K562 (cell line): Measurements from ENCODE around the gene LCLAT1. TPM values are rescaled to one million over a fixed set of nuclear protein-coding genes. Genes with fewer than 3 reads are reported as not detected.

Experiments
- ATAC-seq: fragments of 200-7000 bp; cut with Tn5 transposase; 3 replicates; pipeline ENCODE4 v1.9.1; 2020; ENCODE audit warnings: moderate library complexity
- BruUV-seq: library from RNA; stranded (reverse); fragments of 400-500 nt; replicated peaks from 2 replicates; lab custom pipeline; 2021; lab: Mats Ljungman, UMichigan
- CTCF ChIA-PET: fragments of 300-600 bp; formaldehyde crosslinking; extraction: SDS; loops from one replicate; lab custom pipeline; 2021; ENCODE audit warnings: low intra/inter-chr PET ratio; lab: Yijun Ruan, JAX
- POLR2A ChIA-PET: fragments of 300-600, 350-650 bp; sonication (Branson Sonifier 250); formaldehyde crosslinking; extraction: SDS; loops from one replicate; lab custom pipeline; 2021; ENCODE audit warnings: antibody characterized with exemption, inconsistent platforms; lab: Yijun Ruan, JAX
- DNase-seq, 4 experiments: peaks; one replicate each; pipeline versions ENCODE4 v3.0.0 to v3.0.0-alpha.2; 2011 to 2018; ENCODE audit warnings: low spot score in 3 of 4, mixed read lengths in 3 of 4; ENCODE audit errors: extremely low read depth in 1 of 4
- FAIRE-seq: peaks from 2 replicates; lab custom pipeline; 2011; peaks lifted over from hg19 to GRCh38; lab: Jason Lieb, UNC
- H2AFZ ChIP-seq: 2 replicates; pipeline ENCODE4 v1.6.0; 2011; ENCODE audit warnings: low read depth, low read length, control low read depth, inconsistent platforms
- H3K27ac ChIP-seq: fragments of 200-600 bp; 3 replicates; pipeline ENCODE4 v1.8.0; 2011; ENCODE audit warnings: low read depth, mild to moderate bottlenecking, control low read depth, inconsistent platforms, low read length, moderate library complexity, mixed read lengths; ENCODE audit errors: extremely low read depth
- H3K27me3 ChIP-seq, 2 experiments: fragments of 300-600 bp in 1 of 2; 2 replicates in 1 of 2; 3 replicates in 1 of 2; pipeline versions ENCODE4 v1.6.0 to v1.8.0; 2011; ENCODE audit warnings: inconsistent platforms in 2 of 2, low read length in 2 of 2, mild to moderate bottlenecking in 1 of 2, mixed read lengths in 1 of 2, moderate library complexity in 1 of 2; ENCODE audit not compliant: control insufficient read depth in 2 of 2, insufficient read depth in 2 of 2
- H3K36me3 ChIP-seq: fragments of 300-600 bp; 3 replicates; pipeline ENCODE4 v1.8.0; 2011; ENCODE audit warnings: mild to moderate bottlenecking, low read length, inconsistent platforms; ENCODE audit not compliant: control insufficient read depth, insufficient read depth
- H3K4me1 ChIP-seq, 2 experiments: fragments of 200-600 bp in 1 of 2; replicated peaks in 1 of 2; 2 replicates in 1 of 2; 3 replicates in 1 of 2; pipeline versions ENCODE4 v1.5.1 to v1.8.0; 2011; ENCODE audit warnings: inconsistent platforms in 2 of 2, low read length in 2 of 2, mild to moderate bottlenecking in 1 of 2, mixed read lengths in 1 of 2, moderate library complexity in 1 of 2; ENCODE audit not compliant: control insufficient read depth in 2 of 2, insufficient read depth in 2 of 2
- H3K4me2 ChIP-seq: 2 replicates; pipeline ENCODE4 v1.6.1; 2011; ENCODE audit warnings: low read length, control low read depth, inconsistent platforms, mixed read lengths; ENCODE audit not compliant: insufficient read depth
- H3K4me3 ChIP-seq: fragments of 200-600 bp; sonication (generic), shearing (Covaris generic); 2 replicates; pipeline ENCODE4 v1.5.1; 2016; ENCODE audit warnings: control low read depth, inconsistent platforms
- H3K79me2 ChIP-seq: fragments of 200-600 bp; 3 replicates; pipeline ENCODE4 v1.8.0; 2011; ENCODE audit warnings: low read length, inconsistent platforms; ENCODE audit not compliant: control insufficient read depth, insufficient read depth
- H3K9ac ChIP-seq, 2 experiments: 2 replicates each; pipeline versions ENCODE4 v1.6.0 to v1.6.1; 2011; ENCODE audit warnings: low read depth in 2 of 2, low read length in 2 of 2, control low read depth in 1 of 2, inconsistent platforms in 1 of 2, mild to moderate bottlenecking in 1 of 2, mixed read lengths in 1 of 2; ENCODE audit not compliant: insufficient read depth in 1 of 2
- H3K9me1 ChIP-seq: one replicate; pipeline ENCODE4 v1.6.0; 2011; ENCODE audit warnings: inconsistent platforms, mild to moderate bottlenecking, low read length, moderate library complexity; ENCODE audit not compliant: control insufficient read depth, insufficient read depth
- H3K9me3 ChIP-seq: replicated peaks from 2 replicates; pipeline ENCODE4 v1.5.1; 2011; ENCODE audit warnings: low read depth, low read length, inconsistent platforms; ENCODE audit not compliant: control insufficient read depth, insufficient read depth
- H4K20me1 ChIP-seq: replicated peaks from 2 replicates; pipeline ENCODE4 v1.6.1; 2011; ENCODE audit warnings: low read length, inconsistent platforms, mixed read lengths; ENCODE audit not compliant: control insufficient read depth, insufficient read depth
- KLF6 ChIP-seq: fragments of 250-450 bp; sonication (Bioruptor Pico); IDR thresholded peaks from 2 replicates; pipeline ENCODE4 v1.4.0; 2020; ENCODE audit warnings: mild to moderate bottlenecking, moderate library complexity, borderline replicate concordance
- NFE2 ChIP-seq: IDR thresholded peaks from 2 replicates; pipeline ENCODE4 v1.6.1; 2014; ENCODE audit warnings: antibody characterized with exemption, low read depth
- RBM22 ChIP-seq: fragments of 200-400 bp; formaldehyde crosslinking; IDR thresholded peaks from 2 replicates; pipeline ENCODE4 v1.6.1; 2018; ENCODE audit warnings: low read length, low read depth; ENCODE audit not compliant: poor library complexity, severe bottlenecking
- RBM25 ChIP-seq: fragments of 200-400 bp; formaldehyde crosslinking; IDR thresholded peaks from 2 replicates; pipeline ENCODE4 v1.6.1; 2018; ENCODE audit warnings: low read length, low read depth, moderate library complexity; ENCODE audit not compliant: severe bottlenecking
- STAT5A ChIP-seq: IDR thresholded peaks from 2 replicates; pipeline ENCODE4 v1.6.1; 2012; ENCODE audit warnings: low read length, inconsistent platforms, borderline replicate concordance
- WGBS: fragments of 100-300 bp; shearing (Covaris generic); methylation state at CpG from one replicate; pipeline ENCODE4 v1.1.6; 2016; ENCODE audit warnings: low coverage, mixed read lengths; ENCODE audit not compliant: insufficient coverage; ENCODE audit errors: missing lambda C conversion rate; 5-methylcytosine and 5-hydroxymethylcytosine counted together
- in situ Hi-C: fragments of 300-500 bp; cut with MboI; formaldehyde crosslinking; loops from 4 replicates; pipeline ENCODE4 v1.15.0; 2018; ENCODE audit warnings: inconsistent platforms, mixed read lengths
- intact Hi-C: fragments of 100-400 bp; cut with micrococcal nuclease; formaldehyde crosslinking; loops from 2 replicates; pipeline ENCODE4 v1.14.2; 2022
- polyA plus RNA-seq, 8 experiments: library from polyadenylated mRNA; depleted of rRNA in 4 of 8; stranded (reverse) in 5 of 8; unstranded in 3 of 8; fragments of >200 nt; fragmentation: Nextera tagmentation in 2 of 8; fragmentation: Illumina TruSeq in 1 of 8; extraction: Ambion mirVana in 2 of 8; extraction: Trizol in 1 of 8; gene quantifications; 2 replicates each; pipeline versions ENCODE4 v1.2.1 to v1.2.3, GENCODE V29; 2011 to 2014; ENCODE audit warnings: inconsistent platforms in 1 of 8, missing spikeins in 1 of 8
- total RNA-seq, 7 experiments: library from RNA; depleted of rRNA in 6 of 7; stranded (reverse); fragments of >200 nt in 6 of 7; fragmentation: Illumina TruSeq in 2 of 7; extraction: Trizol in 2 of 7; gene quantifications; 2 replicates each; pipeline versions ENCODE4 v1.2.1 to v1.2.3, GENCODE V29; 2011 to 2021; ENCODE audit warnings: low replicate concordance in 1 of 7
- TF ChIP-seq, protein P1 (sequence below), 2 experiments: fragments of 450-650 bp in 1 of 2; IDR thresholded peaks; 2 replicates each; pipeline ENCODE4 v1.6.1; 2011 to 2017; ENCODE audit warnings: low read depth in 2 of 2, antibody characterized with exemption in 1 of 2, borderline replicate concordance in 1 of 2, low read length in 1 of 2, mild to moderate bottlenecking in 1 of 2, mixed read lengths in 1 of 2; ENCODE audit not compliant: control insufficient read depth in 1 of 2
- TF ChIP-seq, protein P2 (sequence below): fragments of 200-800 bp; sonication (Bioruptor generic); IDR thresholded peaks from 2 replicates; pipeline ENCODE4 v1.6.1; 2017; ENCODE audit warnings: missing genetic modification characterization, missing compliant biosample characterization
- TF ChIP-seq, protein P3 (sequence below), 3 experiments: fragments of 200-800 bp in 1 of 3; fragments of 250-450 bp in 1 of 3; fragments of 450-650 bp in 1 of 3; sonication (Bioruptor Pico) in 1 of 3; sonication (Bioruptor generic) in 1 of 3; formaldehyde crosslinking in 1 of 3; IDR thresholded peaks; 2 replicates each; pipeline versions ENCODE4 v1.6.1 to v1.8.0; 2016 to 2022; ENCODE audit warnings: mild to moderate bottlenecking in 2 of 3, missing genetic modification characterization in 2 of 3, missing compliant biosample characterization in 1 of 3, moderate library complexity in 1 of 3
- TF ChIP-seq, protein P4 (sequence below): fragments of 150-350 bp; conservative IDR thresholded peaks from 2 replicates; pipeline ENCODE4 v1.6.1; 2014; ENCODE audit warnings: low read length

Gene LCLAT1
- total and polyA plus RNA-seq, 9 of the 15 experiments (the other 6 are each of a cell fraction or from before 2014, with no cell fraction given) = 8.9 to 63.3 (median 25.4) TPM

DNA sequence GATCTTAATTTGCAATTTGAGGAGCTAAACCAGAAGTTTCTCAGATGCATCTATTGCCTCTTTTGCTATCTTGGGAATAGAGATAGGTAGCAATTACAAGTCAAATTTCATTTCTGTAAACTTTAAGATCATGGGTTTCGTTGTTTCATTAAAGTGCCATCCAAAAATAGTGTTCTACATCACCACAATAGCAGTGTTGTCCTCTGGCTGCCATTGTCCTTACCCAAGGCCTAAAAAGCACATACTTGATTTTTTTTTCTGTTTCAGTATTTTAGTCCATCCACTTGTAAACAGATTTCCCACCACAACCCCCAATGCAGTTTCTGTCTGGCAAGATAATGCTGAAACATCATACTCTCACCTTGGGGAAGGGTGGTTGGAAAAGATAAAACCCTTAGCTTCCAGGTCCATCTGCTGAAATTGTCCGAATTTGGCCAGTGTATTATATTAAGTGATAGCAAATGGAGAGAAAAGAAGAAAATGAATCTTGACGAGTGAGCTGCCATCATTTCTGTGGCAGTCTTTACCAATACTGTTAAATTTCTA is 136.2 kb downstream of the LCLAT1 start:
- intact Hi-C loops = no loop called here
- no peaks in the 10 kb centered on the region for H3K36me3 ChIP-seq
- ChIA-PET CTCF (no interaction called here), POLR2A (interaction anchor here (1.3 kb wide), 1 partner anchor 8 kb away, joined by 3 read pairs; no protein-coding TSS in a partner anchor)
- no peaks in the 10 kb centered on the region for H4K20me1 ChIP-seq
- no peak overlapping the region for H3K4me2 ChIP-seq
- peaks cover 0 to 5% of the 10 kb centered on the region in 2 experiments; a peak in 2 of 5 replicates for H3K4me1 ChIP-seq
- no peak overlapping the region for H3K9ac ChIP-seq
- DNase-seq (peak in 2 of 4 experiments; percentile 43 to 55), ATAC-seq (peak; percentile 39; the same call in 2 of the 3 replicates), FAIRE-seq (no peak)
- H3K9me1 ChIP-seq = no peaks in the 10 kb centered on the region
- no peak overlapping the region for H2AFZ ChIP-seq
- BruUV-seq = no TSS peak
- no peak overlapping the region for H3K4me3 ChIP-seq
- 40% methylated on average over 3 of the region's 3 CpGs for WGBS
- no peaks in the 10 kb centered on the region for H3K27me3 ChIP-seq
- no peak overlapping the region for H3K27ac ChIP-seq
- in situ Hi-C loops = no loop called here
- no peaks in the 10 kb centered on the region for H3K79me2 ChIP-seq
- H3K9me3 ChIP-seq = no peaks in the 10 kb centered on the region
- no peak for TF ChIP-seq KLF6
- TF ChIP-seq STAT5A = peak; percentile 49; the same call in 1 of the 2 replicates
- TF ChIP-seq, protein P1, sequence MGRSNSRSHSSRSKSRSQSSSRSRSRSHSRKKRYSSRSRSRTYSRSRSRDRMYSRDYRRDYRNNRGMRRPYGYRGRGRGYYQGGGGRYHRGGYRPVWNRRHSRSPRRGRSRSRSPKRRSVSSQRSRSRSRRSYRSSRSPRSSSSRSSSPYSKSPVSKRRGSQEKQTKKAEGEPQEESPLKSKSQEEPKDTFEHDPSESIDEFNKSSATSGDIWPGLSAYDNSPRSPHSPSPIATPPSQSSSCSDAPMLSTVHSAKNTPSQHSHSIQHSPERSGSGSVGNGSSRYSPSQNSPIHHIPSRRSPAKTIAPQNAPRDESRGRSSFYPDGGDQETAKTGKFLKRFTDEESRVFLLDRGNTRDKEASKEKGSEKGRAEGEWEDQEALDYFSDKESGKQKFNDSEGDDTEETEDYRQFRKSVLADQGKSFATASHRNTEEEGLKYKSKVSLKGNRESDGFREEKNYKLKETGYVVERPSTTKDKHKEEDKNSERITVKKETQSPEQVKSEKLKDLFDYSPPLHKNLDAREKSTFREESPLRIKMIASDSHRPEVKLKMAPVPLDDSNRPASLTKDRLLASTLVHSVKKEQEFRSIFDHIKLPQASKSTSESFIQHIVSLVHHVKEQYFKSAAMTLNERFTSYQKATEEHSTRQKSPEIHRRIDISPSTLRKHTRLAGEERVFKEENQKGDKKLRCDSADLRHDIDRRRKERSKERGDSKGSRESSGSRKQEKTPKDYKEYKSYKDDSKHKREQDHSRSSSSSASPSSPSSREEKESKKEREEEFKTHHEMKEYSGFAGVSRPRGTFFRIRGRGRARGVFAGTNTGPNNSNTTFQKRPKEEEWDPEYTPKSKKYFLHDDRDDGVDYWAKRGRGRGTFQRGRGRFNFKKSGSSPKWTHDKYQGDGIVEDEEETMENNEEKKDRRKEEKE (IDR thresholded peaks at IDR 0.05; ENCODE audit: borderline replicate concordance in 1 of 2, control insufficient read depth in 1 of 2, low read depth in 2 of 2, low read length in 1 of 2) = no peak
- TF ChIP-seq, protein P2, sequence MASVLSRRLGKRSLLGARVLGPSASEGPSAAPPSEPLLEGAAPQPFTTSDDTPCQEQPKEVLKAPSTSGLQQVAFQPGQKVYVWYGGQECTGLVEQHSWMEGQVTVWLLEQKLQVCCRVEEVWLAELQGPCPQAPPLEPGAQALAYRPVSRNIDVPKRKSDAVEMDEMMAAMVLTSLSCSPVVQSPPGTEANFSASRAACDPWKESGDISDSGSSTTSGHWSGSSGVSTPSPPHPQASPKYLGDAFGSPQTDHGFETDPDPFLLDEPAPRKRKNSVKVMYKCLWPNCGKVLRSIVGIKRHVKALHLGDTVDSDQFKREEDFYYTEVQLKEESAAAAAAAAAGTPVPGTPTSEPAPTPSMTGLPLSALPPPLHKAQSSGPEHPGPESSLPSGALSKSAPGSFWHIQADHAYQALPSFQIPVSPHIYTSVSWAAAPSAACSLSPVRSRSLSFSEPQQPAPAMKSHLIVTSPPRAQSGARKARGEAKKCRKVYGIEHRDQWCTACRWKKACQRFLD (CRISPR knock-in tag) = no peak
- TF ChIP-seq, protein P3, sequence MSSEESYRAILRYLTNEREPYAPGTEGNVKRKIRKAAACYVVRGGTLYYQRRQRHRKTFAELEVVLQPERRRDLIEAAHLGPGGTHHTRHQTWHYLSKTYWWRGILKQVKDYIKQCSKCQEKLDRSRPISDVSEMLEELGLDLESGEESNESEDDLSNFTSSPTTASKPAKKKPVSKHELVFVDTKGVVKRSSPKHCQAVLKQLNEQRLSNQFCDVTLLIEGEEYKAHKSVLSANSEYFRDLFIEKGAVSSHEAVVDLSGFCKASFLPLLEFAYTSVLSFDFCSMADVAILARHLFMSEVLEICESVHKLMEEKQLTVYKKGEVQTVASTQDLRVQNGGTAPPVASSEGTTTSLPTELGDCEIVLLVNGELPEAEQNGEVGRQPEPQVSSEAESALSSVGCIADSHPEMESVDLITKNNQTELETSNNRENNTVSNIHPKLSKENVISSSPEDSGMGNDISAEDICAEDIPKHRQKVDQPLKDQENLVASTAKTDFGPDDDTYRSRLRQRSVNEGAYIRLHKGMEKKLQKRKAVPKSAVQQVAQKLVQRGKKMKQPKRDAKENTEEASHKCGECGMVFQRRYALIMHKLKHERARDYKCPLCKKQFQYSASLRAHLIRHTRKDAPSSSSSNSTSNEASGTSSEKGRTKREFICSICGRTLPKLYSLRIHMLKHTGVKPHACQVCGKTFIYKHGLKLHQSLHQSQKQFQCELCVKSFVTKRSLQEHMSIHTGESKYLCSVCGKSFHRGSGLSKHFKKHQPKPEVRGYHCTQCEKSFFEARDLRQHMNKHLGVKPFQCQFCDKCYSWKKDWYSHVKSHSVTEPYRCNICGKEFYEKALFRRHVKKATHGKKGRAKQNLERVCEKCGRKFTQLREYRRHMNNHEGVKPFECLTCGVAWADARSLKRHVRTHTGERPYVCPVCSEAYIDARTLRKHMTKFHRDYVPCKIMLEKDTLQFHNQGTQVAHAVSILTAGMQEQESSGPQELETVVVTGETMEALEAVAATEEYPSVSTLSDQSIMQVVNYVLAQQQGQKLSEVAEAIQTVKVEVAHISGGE (CRISPR knock-in tag; IDR thresholded peaks at IDR 0.05) = no peak
- TF ChIP-seq RBM25 = no peak
- no peak for TF ChIP-seq NFE2
- no peak for TF ChIP-seq RBM22
- TF ChIP-seq, protein P4, sequence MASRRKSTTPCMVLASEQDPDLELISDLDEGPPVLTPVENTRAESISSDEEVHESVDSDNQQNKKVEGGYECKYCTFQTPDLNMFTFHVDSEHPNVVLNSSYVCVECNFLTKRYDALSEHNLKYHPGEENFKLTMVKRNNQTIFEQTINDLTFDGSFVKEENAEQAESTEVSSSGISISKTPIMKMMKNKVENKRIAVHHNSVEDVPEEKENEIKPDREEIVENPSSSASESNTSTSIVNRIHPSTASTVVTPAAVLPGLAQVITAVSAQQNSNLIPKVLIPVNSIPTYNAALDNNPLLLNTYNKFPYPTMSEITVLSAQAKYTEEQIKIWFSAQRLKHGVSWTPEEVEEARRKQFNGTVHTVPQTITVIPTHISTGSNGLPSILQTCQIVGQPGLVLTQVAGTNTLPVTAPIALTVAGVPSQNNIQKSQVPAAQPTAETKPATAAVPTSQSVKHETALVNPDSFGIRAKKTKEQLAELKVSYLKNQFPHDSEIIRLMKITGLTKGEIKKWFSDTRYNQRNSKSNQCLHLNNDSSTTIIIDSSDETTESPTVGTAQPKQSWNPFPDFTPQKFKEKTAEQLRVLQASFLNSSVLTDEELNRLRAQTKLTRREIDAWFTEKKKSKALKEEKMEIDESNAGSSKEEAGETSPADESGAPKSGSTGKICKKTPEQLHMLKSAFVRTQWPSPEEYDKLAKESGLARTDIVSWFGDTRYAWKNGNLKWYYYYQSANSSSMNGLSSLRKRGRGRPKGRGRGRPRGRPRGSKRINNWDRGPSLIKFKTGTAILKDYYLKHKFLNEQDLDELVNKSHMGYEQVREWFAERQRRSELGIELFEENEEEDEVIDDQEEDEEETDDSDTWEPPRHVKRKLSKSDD = no peak
